GM10266 (cell line): ENCODE results near the gene OBI1.

Experiments used
- DNase-seq: peaks from one replicate; pipeline ENCODE4 v3.0.0; 2012; ENCODE audit errors: extremely low spot score
- TF ChIP-seq, protein P1 (sequence below): IDR thresholded peaks from 2 replicates; pipeline ENCODE4 v1.5.1; 2012; ENCODE audit warnings: mild to moderate bottlenecking, low read depth; ENCODE audit not compliant: control insufficient read depth, insufficient read depth; ENCODE audit errors: missing control alignments

The OBI1 gene

GRCh38 chr13:78680115-78680561, 21.2 kb upstream of the OBI1 start:
- TF ChIP-seq, protein P1, sequence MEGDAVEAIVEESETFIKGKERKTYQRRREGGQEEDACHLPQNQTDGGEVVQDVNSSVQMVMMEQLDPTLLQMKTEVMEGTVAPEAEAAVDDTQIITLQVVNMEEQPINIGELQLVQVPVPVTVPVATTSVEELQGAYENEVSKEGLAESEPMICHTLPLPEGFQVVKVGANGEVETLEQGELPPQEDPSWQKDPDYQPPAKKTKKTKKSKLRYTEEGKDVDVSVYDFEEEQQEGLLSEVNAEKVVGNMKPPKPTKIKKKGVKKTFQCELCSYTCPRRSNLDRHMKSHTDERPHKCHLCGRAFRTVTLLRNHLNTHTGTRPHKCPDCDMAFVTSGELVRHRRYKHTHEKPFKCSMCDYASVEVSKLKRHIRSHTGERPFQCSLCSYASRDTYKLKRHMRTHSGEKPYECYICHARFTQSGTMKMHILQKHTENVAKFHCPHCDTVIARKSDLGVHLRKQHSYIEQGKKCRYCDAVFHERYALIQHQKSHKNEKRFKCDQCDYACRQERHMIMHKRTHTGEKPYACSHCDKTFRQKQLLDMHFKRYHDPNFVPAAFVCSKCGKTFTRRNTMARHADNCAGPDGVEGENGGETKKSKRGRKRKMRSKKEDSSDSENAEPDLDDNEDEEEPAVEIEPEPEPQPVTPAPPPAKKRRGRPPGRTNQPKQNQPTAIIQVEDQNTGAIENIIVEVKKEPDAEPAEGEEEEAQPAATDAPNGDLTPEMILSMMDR, result no peak
- DNase-seq, result no peak

GRCh38 chr13:78679329-78679728, 20.4 kb upstream of the OBI1 start:
- TF ChIP-seq, protein P1, result no peak
- no peak for DNase-seq

DNA sequence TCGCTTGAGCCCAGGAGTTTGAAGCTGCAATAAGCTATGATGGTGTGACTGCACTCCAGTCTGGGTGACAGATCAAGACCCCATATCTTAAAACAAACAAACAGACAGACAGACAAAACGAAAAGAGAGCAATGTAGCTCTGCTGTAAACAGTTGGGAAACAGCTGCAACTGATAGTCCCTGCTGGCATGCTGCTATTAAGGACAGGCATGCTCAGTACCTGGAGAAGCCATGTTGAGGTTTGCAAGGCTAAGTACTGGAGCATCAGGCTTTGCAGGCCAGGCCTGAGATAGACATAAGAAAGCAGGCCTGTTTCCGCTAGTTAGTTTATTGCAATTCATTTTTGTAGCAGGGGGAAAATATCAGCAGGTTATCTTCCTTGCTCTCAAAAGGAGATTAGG, 16.2 kb upstream of the OBI1 start:
- TF ChIP-seq, protein P1, result no peak
- DNase-seq, result no peak

DNA sequence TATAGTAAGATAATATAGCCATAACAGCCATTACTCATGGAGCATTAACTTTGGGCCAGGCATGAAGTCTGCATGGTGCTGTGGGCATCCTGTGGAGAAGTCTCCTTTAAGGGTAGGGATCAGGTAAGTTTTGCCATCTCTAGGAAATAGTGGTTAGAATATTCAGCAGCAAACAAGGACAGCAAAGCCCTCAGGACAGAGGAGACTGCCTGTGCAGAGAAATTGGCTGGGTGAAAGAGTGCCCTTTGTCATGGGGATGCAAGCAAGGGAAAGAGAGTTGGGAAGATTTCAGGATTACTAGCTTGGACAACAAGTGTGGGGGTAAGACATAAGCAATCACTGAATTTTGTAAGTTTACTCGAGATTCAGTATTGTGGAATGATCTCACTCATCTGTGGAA, 15.7 kb upstream of the OBI1 start:
- TF ChIP-seq, protein P1, result no peak
- no peak for DNase-seq

GRCh38 chr13:78662467-78662866, 3.5 kb upstream of the OBI1 start:
- TF ChIP-seq, protein P1, result no peak
- no peak for DNase-seq

DNA sequence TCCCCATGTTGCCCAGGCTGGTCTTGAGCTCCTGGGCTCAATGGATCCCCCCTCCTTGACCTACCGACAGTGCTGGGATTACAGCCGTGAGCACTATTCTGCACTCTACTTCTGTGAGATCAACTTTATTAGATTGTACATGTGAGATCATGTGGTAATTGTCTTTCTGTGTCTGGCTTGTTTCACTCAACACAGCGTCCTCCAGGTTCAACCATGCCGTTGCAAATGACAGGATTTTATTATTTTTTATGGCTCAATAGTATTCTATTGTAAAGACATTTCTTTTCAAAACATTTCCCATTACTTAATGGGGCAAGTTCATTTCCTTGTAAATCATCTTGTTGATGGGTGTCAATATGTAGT, 1.5 kb upstream of the OBI1 start:
- no peak for DNase-seq

GRCh38 chr13:78659732-78660494, 958 bp upstream of the OBI1 start:
- DNase-seq, result no peak
- TF ChIP-seq, protein P1, result no peak

More for the DNA sequence above, 1.5 kb upstream of the OBI1 start:
- TF ChIP-seq, protein P1, result no peak
